GM13977 (cell line): ENCODE results near the gene GALNT17.

Experiments
- DNase-seq: peaks from one replicate; pipeline ENCODE4 v3.0.0; 2012; ENCODE audit warnings: low spot score
- CTCF ChIP-seq: IDR thresholded peaks from 2 replicates; pipeline ENCODE4 v1.5.1; 2012; ENCODE audit warnings: mild to moderate bottlenecking, control low read depth; ENCODE audit not compliant: insufficient read depth; ENCODE audit errors: extremely low read depth, missing control alignments
- in situ Hi-C: fragments of 300-500 bp; cut with MboI; formaldehyde crosslinking; loops from one replicate; pipeline ENCODE4 v1.12.0; 2022; ENCODE audit warnings: low sequenced_read_pairs, low pct_unique_long_range_greater_than_20kb, mixed read lengths, inconsistent platforms; ENCODE audit not compliant: unreplicated experiment

The GALNT17 gene

GRCh38 chr7:71598553-71598952 is 466.6 kb downstream of the GALNT17 start:
- in situ Hi-C loops = no loop called here
- TF ChIP-seq CTCF = no peak
- DNase-seq = no peak

GRCh38 chr7:71601851-71602250 is 469.9 kb downstream of the GALNT17 start:
- DNase-seq = no peak
- in situ Hi-C loops = no loop called here
- TF ChIP-seq CTCF = no peak

GRCh38 chr7:71604818-71605414 is 473.0 kb downstream of the GALNT17 start:
- no peak for TF ChIP-seq CTCF
- DNase-seq = no peak
- in situ Hi-C loops = no loop called here

- in situ Hi-C loops = no loop called here
- TF ChIP-seq CTCF = no peak
- DNase-seq = no peak
Observed at GRCh38 chr7:71611986-71612385, 480.0 kb downstream of the GALNT17 start.

- in situ Hi-C loops = no loop called here
- TF ChIP-seq CTCF = no peak
- no peak for DNase-seq
Observed at GRCh38 chr7:71612911-71613310, 481.0 kb downstream of the GALNT17 start.

GRCh38 chr7:71613313-71613712 is 481.4 kb downstream of the GALNT17 start:
- DNase-seq = no peak
- no peak for TF ChIP-seq CTCF
- in situ Hi-C loops = no loop called here

- DNase-seq = no peak
- TF ChIP-seq CTCF = no peak
- in situ Hi-C loops = no loop called here
Observed at GRCh38 chr7:71615017-71615416, 483.1 kb downstream of the GALNT17 start.
